ENCODE results near the gene CTBP2. TPM values are rescaled to one million over a fixed set of nuclear protein-coding genes. Genes with fewer than 3 reads are reported as not detected.

CTBP2 gene
- total RNA-seq, 2 experiments from 2014 or later = 0.40 TPM; not detected in 1

DNA sequence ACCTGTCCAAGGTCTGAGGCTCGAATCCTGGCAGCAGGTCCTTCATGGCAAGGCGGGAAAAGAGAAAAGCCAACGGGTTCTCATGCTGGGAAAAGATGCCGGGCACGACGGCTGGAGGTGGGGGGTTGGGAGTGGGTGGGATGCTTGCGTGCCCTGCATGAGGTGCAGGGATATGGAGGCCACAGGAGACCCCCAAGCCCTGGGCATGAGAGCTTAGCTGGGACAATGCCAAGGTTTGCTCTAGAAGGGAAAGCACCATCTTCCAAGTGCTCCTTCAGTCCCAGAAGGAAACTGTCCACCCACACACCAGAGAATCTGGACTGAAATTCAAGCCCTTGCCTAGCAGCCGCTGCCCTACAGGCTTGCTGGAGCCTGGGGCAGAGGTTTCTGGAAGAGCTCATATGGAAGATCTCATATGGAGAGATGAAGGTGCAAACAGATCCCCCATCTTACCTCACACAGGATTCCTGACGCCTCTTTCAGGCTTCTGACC lies 154.1 kb downstream of the CTBP2 start:
- CTCF ChIA-PET = no interaction called here
- Mint-ChIP-seq H3K9me3 (no peaks in the 10 kb centered on the region), H3K36me3 (ENCODE audit: low read depth) (no peaks in the 10 kb centered on the region), H3K27me3 (no peaks in the 10 kb centered on the region), H3K27ac (no peak overlapping the region), H3K4me3 (no peak overlapping the region), H3K4me1 (no peaks in the 10 kb centered on the region)
- no peak for DNase-seq
- POLR2A ChIA-PET = no interaction called here

DNA sequence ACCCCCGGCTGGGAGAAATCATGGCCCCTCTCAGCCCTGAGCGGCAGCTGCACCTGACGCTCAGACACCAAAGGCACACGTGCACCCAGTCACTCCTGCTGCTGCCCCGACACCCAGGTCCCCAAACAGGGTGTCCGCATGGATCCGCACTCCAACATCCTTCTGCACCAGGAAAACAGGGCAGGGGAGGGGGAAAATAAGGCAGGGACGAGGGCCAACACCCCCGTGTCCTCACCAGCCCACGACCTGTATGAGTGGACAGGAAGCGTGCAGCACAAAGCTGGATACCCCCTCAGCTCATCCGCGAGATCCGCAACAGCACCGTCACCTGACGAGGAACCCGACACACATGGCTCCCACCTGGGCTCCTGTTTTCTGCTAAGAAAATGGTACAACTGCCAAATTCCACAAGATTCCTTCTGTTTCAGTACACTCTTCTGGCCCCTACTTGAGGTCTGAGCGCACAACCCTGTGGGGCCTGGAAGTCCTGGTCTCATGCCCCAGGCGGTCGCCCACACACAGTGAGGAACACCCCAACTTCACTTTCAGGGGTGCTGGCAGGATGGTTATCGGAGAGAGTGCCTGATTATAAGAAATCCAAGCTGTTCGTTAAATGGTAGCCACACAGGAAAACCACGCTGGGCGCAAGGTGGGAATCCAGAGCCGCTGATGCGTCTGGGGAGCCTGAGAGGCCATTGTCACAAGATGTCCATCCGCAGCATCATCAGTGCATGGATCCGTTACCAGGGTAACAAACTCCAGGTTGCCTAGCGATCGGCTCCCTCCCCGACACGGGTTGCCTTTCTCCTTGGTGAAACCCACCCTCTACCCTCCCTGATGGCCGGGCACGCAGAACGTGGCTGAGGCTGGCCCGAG lies 154.8 kb downstream of the CTBP2 start:
- Mint-ChIP-seq H3K4me3 (no peak overlapping the region), H3K4me1 (no peaks in the 10 kb centered on the region), H3K27me3 (no peaks in the 10 kb centered on the region), H3K36me3 (ENCODE audit: low read depth) (no peaks in the 10 kb centered on the region), H3K27ac (no peak overlapping the region), H3K9me3 (no peaks in the 10 kb centered on the region)
- ChIA-PET POLR2A (no interaction called here), CTCF (no interaction called here)
- no peak for DNase-seq

DNA sequence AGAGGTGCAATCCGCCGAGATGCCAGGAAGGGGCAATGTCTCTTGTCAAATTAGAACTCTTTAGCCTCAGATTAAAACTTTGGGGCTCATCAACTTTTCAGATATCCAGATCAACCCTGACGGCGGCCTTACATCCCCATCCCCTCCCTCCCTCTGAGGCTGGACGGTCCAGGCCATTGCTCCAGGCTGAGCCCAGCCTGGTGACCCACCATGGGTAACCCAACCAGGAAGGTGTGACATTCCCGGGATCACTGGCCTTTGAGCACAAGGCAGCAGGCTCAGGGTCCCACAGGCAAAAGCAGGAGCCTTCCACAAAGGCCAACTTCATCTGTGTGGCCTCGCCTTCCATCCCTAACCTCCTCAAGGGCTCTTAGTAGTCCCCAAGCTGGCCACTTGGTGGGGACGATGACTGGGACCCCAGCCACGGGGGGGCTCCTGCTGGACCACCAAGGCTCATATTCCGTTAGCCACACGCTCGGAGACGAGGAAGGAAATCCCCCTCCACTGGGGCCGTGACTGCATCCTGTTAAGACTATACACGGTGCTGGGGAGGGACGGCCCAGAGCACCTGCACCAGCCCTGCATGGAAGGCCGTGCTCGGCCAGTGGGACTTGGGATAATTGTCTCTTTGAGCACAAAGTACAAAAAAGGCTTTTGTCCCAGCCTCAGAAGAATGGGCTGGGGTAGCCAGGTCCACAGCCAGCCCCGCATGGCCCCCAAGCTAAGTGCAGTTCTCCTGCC lies 155.6 kb downstream of the CTBP2 start:
- Mint-ChIP-seq H3K4me3 (no peak overlapping the region), H3K36me3 (ENCODE audit: low read depth) (no peaks in the 10 kb centered on the region), H3K9me3 (no peaks in the 10 kb centered on the region), H3K27me3 (no peaks in the 10 kb centered on the region), H3K27ac (no peak overlapping the region), H3K4me1 (no peaks in the 10 kb centered on the region)
- ChIA-PET POLR2A (no interaction called here), CTCF (no interaction called here)
- DNase-seq = no peak

DNA sequence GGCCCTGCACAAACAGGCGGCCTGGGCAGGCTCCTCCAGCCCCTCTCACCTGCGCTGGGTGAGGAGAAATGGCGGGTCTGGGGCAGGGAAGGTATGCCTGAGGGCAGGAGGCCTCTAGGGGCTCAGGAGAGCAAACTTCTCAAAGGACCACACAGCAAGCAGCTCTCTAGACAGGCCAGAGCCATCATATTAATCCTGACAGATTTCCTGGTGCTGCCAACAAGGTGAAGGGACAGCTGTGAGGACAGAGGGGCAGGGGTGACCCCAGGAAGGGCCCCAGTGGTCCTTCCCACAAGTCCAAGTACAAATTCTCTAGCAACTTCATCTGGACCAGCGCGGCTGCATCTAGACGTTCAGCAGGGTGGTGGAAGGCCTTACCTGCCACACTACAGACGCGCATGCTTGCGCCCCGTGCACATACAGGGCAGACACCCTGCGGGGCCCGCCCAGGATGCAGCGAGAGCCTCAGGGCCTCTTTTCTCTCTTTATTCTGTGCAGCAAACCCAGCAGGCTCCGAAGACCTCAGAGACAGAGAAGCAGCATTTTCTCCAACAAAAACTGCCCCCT lies 156.4 kb downstream of the CTBP2 start:
- POLR2A ChIA-PET = no interaction called here
- H3K4me1 Mint-ChIP-seq = no peaks in the 10 kb centered on the region
- DNase-seq = no peak
- no peak overlapping the region for H3K27ac Mint-ChIP-seq
- H3K36me3 Mint-ChIP-seq (ENCODE audit: low read depth) = no peaks in the 10 kb centered on the region
- no peak overlapping the region for H3K4me3 Mint-ChIP-seq
- no peaks in the 10 kb centered on the region for H3K9me3 Mint-ChIP-seq
- no peaks in the 10 kb centered on the region for H3K27me3 Mint-ChIP-seq
- CTCF ChIA-PET = no interaction called here

DNA sequence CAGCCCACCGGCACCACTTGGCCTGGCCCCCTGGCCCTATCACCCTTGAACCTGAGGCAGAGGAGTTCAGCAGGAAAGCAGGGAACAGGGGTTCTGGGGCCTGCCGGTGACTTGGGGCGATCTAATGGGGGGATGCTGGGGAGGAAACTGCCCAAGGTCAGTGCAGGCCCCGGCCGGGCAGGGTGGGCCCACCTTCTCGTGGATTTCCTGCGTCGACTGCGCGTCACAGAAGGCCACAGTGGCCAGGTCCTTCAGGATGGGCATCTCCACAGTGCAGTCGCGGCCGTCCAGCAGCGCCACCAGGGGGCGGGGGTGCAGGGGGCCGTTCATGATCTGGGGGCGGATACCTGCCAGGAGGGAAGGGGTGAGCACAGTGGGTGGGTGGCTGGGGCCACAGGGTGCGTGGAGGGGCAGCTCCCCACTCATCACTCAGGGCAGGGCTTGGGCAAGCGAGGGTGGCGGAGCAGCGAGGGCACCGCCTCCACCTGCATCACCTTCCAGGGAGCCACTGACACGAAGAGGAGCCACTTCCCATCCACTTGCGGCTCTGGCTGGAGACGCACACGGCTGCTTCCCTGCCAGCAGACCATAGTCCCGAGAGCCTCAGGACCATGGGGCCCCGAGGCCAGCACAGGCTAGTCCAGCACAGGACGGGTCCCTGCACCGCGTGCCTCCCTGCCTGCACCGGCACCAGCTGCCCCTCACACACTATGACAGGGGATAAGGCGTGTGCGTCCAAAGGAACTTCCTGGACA lies 157.0 kb downstream of the CTBP2 start:
- no peaks in the 10 kb centered on the region for H3K4me1 Mint-ChIP-seq
- no peaks in the 10 kb centered on the region for H3K27me3 Mint-ChIP-seq
- H3K27ac Mint-ChIP-seq = no peak overlapping the region
- H3K9me3 Mint-ChIP-seq = no peaks in the 10 kb centered on the region
- ChIA-PET POLR2A (no interaction called here), CTCF (no interaction called here)
- H3K36me3 Mint-ChIP-seq (ENCODE audit: low read depth) = no peaks in the 10 kb centered on the region
- no peak for DNase-seq
- no peak overlapping the region for H3K4me3 Mint-ChIP-seq

DNA sequence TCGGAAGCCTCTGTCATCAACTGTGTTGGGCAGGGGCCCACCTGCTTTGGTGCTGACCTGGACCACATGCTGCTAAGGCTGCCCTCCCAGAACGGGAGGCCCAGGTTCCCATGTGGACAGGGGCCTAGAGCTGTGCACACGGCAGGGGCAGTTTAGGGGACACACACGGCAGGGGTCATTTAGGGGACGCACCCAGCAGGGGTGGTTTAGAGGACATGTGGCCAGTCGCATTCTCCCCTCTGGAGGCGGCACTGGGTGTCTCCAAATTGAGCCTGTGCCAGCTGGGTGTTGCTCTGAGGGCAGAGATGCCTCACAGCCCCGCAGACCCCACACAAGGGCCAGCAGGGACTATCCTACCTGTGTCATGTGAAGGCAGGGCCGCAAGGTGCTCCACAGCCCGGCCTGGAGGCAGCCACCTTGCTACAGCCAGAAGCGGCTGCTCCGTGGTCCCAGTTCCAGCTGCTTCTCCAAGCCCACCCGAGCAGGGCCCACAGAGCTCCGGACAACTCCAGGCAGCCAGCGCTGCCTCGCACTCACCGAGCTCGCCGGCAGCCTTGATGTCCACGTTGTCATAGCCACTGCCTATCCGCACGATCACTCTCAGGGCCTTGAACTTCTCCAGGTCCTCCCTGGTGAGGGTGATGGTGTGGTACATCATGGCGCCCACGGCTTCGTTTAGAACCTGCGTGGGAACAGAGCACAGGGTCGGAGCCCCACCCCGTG lies 157.8 kb downstream of the CTBP2 start:
- no peaks in the 10 kb centered on the region for H3K9me3 Mint-ChIP-seq
- no peaks in the 10 kb centered on the region for H3K4me1 Mint-ChIP-seq

DNA sequence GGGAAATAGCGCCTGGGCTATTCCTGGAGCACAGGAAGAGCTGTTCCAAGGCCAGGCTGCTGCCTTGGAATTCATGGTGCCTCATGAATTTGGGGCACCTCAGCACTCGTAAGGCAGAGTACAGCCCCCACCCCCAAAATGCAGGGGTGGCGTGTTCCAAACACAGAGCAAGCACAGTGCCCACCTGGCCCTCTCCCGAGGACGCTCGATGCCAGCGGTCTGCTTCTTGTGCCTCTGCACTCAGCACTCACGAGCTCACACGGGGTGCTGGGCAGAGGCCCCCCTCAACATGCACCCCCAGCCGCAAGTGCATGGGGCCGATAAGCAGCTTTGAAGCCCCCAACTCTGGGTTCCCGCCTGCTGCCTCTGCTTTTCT lies 158.3 kb downstream of the CTBP2 start:
- no peak overlapping the region for H3K4me3 Mint-ChIP-seq
- H3K4me1 Mint-ChIP-seq = no peaks in the 10 kb centered on the region
- no peak for DNase-seq
- no peaks in the 10 kb centered on the region for H3K27me3 Mint-ChIP-seq
- H3K27ac Mint-ChIP-seq = no peak overlapping the region
- no peaks in the 10 kb centered on the region for H3K36me3 Mint-ChIP-seq (ENCODE audit: low read depth)
- ChIA-PET POLR2A (interaction anchor here (0.6 kb wide), 1 partner anchor 131 kb away, joined by 4 read pairs; no protein-coding TSS in a partner anchor), CTCF (interaction anchor here (0.8 kb wide), 1 partner anchor 86 kb away, joined by 3 read pairs; no protein-coding TSS in a partner anchor)
- H3K9me3 Mint-ChIP-seq = no peaks in the 10 kb centered on the region

More for the DNA sequence above, 157.8 kb downstream of the CTBP2 start:
- no peak overlapping the region for H3K27ac Mint-ChIP-seq
- no peak overlapping the region for H3K4me3 Mint-ChIP-seq
- no peaks in the 10 kb centered on the region for H3K27me3 Mint-ChIP-seq
- no peaks in the 10 kb centered on the region for H3K36me3 Mint-ChIP-seq (ENCODE audit: low read depth)
- no peak for DNase-seq
- POLR2A ChIA-PET = interaction anchor here (0.6 kb wide), 1 partner anchor 132 kb away, joined by 4 read pairs; no protein-coding TSS in a partner anchor
- CTCF ChIA-PET = interaction anchor here (0.8 kb wide), 1 partner anchor 87 kb away, joined by 3 read pairs; no protein-coding TSS in a partner anchor

DNA sequence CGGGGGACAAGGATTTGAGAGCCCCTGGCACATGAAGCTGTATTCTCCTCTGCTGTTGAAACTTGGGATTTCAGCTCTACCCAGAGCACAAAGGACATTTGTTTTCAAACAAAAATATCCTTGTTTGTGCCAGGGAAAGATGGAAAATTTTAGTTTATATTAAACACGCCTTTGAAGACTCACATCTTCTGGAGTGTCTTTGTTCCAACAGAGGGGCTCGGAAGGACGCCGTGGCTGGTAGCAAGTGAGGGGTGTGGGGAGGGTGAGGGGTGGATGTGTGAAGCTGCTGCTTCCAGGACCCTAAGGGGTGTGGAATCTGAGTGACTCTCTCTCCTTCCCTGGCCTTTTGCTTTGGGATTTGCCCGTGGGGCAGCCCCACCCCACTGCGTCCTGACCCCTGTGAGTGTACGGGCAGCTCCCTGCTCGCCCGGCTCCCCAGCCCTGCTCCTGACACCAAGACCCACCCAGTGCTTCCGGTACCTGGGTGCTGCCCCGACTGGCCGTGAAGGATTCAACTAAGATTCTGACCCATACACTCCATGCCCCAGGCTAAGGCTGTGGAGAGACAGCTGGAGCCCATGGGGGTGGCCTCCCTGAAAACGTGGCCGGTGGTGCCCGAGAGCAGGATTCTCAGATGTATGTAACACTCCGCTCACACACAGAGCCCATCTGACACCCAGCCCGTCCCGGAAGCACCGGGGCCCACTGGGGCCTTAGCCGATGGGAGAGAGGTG lies 158.9 kb downstream of the CTBP2 start:
- no peak overlapping the region for H3K4me3 Mint-ChIP-seq

DNA sequence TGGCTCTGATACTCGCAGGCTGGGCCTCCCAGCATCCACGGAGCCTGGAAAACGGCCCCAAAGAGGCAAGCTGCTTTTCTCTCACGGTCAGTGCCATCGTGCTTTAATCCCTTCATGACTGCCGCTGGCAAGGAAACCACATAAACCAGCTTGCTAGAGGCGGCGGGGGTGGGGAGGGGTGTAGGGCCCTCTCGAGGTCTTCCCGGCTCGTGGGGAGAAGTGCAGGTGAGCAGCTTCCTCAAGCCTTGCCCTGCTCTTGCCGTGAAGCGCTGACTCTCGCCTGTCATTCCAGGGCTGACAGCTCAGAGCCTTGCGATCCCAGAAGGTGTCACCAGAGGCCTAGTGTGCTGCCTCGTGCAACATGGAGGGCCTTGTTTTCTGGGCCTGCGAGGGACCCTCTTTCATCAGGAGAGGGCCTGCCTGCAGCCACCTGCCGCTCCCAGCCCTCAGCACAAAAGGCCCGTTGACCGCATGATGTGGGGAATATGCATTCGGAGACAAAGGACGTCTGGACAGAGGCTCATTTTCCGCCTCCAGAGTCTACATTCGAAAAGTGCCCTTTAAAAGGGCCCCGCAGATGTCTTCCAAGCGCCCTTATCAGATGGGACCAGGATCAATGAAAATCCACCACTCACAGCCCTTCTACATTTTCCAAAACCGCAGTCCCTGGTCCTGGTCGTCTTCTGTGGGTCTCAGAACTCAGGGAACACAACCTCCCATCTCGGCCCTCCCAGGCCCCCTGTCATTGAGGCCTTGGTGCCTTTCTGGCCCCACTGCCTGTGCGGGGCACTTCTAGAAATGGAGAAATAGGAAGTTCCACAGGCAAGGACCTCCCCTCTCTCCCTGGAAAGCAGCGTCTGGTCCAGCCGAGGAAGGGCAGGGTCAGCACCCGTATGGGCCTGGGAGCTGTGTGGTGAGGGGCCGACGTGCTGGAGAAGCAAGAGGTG lies 159.7 kb downstream of the CTBP2 start:
- Mint-ChIP-seq H3K27me3 (no peaks in the 10 kb centered on the region), H3K27ac (no peak overlapping the region), H3K9me3 (no peaks in the 10 kb centered on the region), H3K4me3 (no peak overlapping the region), H3K4me1 (no peaks in the 10 kb centered on the region), H3K36me3 (ENCODE audit: low read depth) (no peaks in the 10 kb centered on the region)
- no peak for DNase-seq
- POLR2A ChIA-PET = no interaction called here
- CTCF ChIA-PET = interaction anchor here (1.2 kb wide), 1 partner anchor 10 kb away, joined by 3 read pairs; no protein-coding TSS in a partner anchor

More for the DNA sequence above, 158.9 kb downstream of the CTBP2 start:
- Mint-ChIP-seq H3K27ac (no peak overlapping the region), H3K36me3 (ENCODE audit: low read depth) (no peaks in the 10 kb centered on the region), H3K4me1 (no peaks in the 10 kb centered on the region), H3K9me3 (no peaks in the 10 kb centered on the region), H3K27me3 (no peaks in the 10 kb centered on the region)
- POLR2A ChIA-PET = interaction anchor here (0.6 kb wide), 1 partner anchor 131 kb away, joined by 4 read pairs; no protein-coding TSS in a partner anchor
- CTCF ChIA-PET = interaction anchor here (0.8 kb wide), 1 partner anchor 86 kb away, joined by 3 read pairs; no protein-coding TSS in a partner anchor
- no peak for DNase-seq

DNA sequence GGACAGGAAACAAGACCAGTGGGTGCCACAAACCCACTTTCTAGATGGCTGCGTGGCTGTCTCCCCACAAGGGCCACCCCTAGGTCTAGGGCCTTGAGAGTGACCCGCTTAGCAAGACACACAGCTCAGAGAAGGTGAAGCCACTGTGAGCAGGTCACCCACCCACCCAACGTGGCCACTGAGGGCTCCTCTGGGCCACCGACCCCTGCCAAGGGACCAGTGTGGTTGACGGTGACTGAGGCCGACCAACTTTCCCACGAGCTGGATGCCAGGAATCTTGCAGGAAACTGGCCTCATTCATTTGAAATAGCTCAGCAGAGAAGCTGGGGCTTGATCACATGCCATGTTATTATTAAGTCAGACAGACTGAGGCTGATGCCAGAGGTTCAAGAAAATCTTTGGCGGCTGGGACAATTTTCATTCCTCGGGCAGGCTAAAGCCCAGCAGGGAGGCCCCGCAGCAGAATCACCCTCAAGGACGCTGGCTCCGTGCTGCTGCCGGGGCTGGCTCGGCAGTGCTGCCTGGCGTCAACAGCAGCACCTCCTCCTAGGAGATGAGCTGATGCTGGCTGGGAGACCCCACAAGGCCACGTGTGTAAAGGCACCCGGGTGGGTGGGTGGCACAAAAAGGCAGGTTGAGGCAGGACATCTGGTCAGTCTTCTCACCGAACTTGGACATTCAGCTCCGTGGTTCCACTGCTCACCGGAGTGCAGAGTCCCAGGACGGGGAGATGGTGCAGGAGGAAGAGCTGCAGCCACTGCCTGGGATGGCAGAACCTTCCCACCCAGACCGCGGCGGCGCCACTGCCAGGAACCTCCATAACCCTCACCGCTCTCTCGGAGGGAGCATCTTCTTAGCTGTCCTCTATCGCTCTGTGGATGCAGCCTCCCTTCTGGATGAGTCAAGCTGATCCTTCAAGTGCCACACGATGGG lies 160.7 kb downstream of the CTBP2 start:
- H3K27me3 Mint-ChIP-seq = no peaks in the 10 kb centered on the region
- POLR2A ChIA-PET = no interaction called here

More for the DNA sequence above, 160.7 kb downstream of the CTBP2 start:
- H3K4me1 Mint-ChIP-seq = no peaks in the 10 kb centered on the region
- no peak for DNase-seq
- H3K4me3 Mint-ChIP-seq = no peak overlapping the region
- no peaks in the 10 kb centered on the region for H3K9me3 Mint-ChIP-seq
- H3K27ac Mint-ChIP-seq = no peak overlapping the region
- H3K36me3 Mint-ChIP-seq (ENCODE audit: low read depth) = no peaks in the 10 kb centered on the region
- CTCF ChIA-PET = interaction anchor here (1.2 kb wide), 1 partner anchor 9 kb away, joined by 3 read pairs; no protein-coding TSS in a partner anchor

Measured in activated CD4-positive, alpha-beta T cell treated with anti-CD3 and anti-CD28 coated beads, Interleukin-2, amount 10 ng/mL, durations not matched to agents 7 days and 5 days (primary cell).